ENCODE results near the gene HEXIM1.

GRCh38 chr17:45143767-45144198 lies 4.5 kb upstream of the HEXIM1 start:
- TF ChIP-seq POLR2AphosphoS5 (IDR thresholded peaks at IDR 0.05; ENCODE audit: low read depth, low read length): no peak
- TF ChIP-seq POLR2A (IDR thresholded peaks at IDR 0.05; ENCODE audit: low read depth, low read length): no peak
- TF ChIP-seq TAF1 (IDR thresholded peaks at IDR 0.05; ENCODE audit: low read depth, low read length): no peak

Data from GM12891 (cell line).